GM21423 (cell line): ENCODE results near the gene TBC1D22B.

Source experiments
- ATAC-seq: cut with Tn5 transposase; IDR thresholded peaks from one replicate; pipeline ENCODE4 v1.9.1; 2021; ENCODE audit warnings: mild to moderate bottlenecking, moderate library complexity; ENCODE audit not compliant: unreplicated experiment

TBC1D22B gene

DNA sequence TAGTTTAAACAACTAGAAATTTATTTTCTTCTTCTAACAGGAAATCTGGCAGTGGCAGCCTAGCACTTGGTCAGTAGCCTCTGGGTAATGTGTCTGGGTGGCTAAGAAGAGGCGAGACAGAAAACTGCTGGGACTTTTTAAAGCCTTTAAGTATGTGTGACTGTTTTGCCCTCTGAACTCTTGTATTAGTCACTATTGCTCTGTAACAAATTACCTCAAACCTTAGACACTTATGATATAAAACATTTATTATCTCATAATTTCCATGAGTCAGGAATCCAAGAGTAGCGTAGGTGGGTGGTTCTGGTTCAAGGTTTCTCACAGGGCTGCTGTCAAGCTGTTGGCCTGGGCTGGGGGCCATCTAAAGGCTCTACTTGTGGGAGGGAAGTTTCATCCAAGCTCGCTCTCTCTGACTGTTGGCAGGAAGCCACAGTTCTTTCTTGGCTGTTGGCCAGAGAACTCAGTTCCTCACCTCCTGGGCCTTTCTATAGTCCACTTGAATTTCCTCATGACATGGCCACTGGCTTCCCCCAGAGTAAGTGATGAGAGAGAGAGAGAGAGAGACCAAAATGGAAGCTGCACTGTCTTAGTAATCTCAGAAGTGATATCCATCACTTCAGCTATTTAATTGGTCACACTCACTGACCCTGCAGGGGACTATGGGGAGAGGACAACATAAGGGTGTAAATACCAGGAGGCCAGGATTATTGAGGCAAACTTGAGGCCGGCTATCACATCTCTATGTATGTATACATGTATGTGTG lies 17.4 kb upstream of the TBC1D22B start:
- ATAC-seq = no peak

DNA sequence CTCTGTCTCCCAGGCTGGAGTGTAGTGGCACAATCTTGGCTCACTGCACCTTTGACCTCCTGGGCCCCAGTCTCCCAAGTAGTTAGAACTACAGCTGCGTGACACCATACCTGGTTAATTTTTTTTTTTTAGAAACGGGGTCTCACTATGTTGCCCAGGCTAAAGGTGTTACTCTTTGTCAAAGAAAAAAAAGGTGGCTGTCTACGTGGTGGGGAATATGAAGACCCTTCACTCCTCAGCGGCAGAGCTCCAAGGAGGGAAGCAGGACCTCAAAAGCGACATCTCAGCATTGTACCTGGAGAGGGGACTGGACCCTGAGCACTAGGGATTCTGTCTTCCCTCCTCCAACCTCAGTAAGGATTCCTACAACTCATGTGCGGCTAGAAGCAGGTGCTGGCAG lies 16.4 kb upstream of the TBC1D22B start:
- no peak for ATAC-seq

DNA sequence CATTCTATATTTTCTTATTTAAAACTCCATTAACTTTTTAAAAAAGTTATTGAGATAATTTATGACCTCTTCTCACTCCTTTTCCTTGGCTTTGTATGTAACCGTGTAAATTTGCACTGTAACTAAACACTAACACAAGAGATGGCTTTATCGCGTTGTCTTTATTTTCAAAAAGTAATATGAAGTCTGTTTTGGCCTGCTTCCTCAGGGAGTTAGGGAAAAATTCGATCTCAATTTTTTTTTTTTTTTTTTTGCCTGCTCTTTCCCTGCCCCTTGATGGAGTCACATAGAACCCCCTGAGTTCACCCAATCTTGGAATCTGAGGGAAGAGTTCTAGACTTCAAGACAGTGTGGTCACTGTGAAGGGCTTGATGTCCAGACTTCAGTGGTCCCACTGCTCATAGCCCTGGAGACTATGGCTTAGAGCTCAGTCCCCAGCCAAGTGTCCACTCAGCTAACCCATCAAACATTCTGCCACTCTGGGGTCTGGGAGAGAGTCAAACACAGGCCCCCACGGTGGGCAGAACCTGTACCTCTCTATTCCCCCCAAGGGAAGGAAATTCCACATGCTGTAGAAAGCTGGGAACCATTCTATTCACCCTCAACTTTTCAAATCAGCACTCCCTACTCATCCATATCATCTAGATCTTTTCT lies 15.7 kb upstream of the TBC1D22B start:
- no peak for ATAC-seq

GRCh38 chr6:37242429-37243052 lies 15.0 kb upstream of the TBC1D22B start:
- ATAC-seq = no peak

- ATAC-seq = no peak
These were observed 14.3 kb upstream of the TBC1D22B start for GRCh38 chr6:37243131-37243815.

- ATAC-seq = no peak
These were observed 13.7 kb upstream of the TBC1D22B start for GRCh38 chr6:37243816-37244370.

GRCh38 chr6:37244430-37245310 lies 12.9 kb upstream of the TBC1D22B start:
- no peak for ATAC-seq

DNA sequence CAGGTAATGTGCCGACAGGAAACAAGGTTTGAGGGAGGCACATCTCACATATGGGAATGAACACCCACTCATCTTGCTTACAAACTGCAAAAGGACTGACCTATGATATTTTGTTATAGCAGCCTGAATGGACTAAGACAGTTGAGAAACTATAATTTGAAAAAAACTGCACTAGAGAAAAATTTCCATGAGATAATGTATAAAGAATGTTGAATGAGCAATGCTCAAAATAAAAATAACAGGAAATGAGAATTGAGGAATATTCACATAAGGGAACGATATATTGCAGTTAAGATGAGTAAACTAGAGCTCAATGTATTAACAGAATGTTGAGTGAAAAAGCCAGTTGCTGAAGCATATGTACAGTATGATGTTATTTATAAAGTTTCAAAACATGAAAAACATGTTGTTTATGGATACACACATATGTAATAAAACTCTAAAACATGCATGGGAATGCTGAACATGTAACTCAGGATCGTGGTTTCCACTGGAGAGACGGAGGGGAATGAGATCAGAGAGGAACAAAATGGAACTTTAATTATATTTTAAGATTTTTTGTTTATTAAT lies 6.3 kb upstream of the TBC1D22B start:
- no peak for ATAC-seq

DNA sequence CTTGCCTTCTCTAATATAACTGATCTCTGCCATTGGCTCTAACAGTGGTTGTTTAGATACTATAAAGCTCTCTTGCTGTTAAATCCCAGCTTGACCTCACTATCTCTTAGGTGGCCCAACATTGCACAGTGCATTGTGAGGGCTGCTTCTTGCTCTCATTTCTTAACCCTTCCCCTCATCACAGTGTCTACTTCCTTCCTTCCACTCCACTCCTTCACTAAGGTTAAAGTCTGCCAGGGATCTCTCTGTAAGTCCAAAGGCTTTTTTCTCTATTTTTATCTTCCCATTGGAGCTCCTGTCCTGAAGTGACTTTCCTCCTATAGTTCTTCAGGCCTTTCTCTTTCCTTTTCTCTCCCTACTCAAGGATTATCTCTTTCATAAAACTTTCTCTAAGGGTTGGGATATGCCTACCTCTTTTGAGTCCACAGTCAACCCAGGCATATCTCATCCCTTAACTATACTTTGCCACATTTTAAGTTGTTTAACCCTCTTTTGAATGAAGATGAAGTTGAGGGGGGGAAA lies 4.0 kb upstream of the TBC1D22B start:
- ATAC-seq = no peak

GRCh38 chr6:37254881-37255280 lies 2.7 kb upstream of the TBC1D22B start:
- ATAC-seq = no peak

DNA sequence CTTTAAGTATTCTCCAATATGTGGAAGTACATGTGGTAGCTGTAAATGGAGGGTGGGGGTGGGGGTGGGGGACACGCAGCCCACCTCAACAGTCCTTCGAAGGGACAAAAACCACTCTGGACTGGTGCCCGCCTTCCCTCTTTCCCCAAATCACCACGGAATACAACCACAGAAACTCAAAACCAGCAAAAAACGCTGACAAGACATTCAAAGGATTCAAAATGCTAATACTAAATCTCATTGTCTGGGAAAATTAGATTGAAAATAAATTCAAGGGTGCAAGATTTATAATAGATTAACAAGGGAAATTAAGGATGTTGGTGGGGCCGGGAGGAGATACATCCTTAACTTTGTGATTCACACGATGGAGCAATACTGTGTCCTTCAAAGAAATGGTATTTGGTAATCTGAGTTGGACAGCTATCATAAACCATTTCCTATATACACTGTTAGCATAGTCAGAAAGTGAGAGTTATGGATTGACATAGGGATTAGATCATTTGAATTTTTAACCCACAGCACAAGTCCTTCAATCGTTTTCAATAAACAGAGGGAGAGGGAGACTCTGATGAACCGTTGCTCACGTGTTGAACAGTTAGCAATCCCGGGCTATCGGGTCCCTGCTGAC lies 766 bp upstream of the TBC1D22B start:
- no peak for ATAC-seq

- no peak for ATAC-seq
These were observed 295 bp upstream of the TBC1D22B start for GRCh38 chr6:37257320-37257633.

GRCh38 chr6:37258405-37259105 lies 983 bp downstream of the TBC1D22B start:
- no peak for ATAC-seq

GRCh38 chr6:37259191-37259590 lies 1.6 kb downstream of the TBC1D22B start:
- ATAC-seq = no peak

GRCh38 chr6:37260040-37260439 lies 2.5 kb downstream of the TBC1D22B start:
- no peak for ATAC-seq

DNA sequence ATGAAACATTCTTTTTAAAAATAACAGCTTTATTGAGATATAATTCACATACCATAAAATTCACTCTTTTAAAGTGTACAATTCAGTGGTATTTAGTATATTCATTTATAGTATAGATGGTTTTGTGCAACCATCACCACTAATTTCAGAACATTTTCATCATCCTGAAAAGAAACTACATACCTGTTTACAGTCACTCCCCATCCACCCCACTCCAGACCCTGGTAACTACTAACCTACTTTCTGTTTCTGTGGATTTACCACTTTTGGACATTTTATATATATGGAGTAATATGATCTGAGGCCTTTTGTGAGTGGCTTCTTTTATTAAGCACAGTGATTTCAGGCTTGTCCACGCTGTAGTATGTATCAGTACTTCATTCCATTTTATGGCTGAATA lies 2.9 kb downstream of the TBC1D22B start:
- ATAC-seq = no peak

DNA sequence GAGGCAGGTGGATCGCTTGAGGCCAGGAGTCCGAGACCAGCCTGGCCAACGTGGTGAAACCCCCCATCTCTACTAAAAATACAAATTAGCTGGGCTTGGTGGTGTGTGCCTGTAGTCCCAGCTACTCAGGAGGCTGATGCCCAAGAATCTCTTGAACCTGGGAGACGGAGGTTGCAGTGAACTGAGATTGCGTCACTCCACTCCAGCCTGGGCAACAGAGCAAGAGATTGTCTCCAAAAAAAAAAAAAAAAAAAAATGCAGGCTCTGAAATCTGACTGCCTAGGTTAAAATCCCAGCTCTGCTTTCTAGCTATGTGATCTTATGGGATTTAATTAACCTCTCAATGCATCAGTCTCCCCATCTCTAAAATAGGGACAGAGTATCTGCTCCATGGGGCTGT lies 3.6 kb downstream of the TBC1D22B start:
- ATAC-seq = no peak

GRCh38 chr6:37262446-37263026 lies 5.0 kb downstream of the TBC1D22B start:
- ATAC-seq = no peak
